Right lobe of liver (tissue), 4 donors: ENCODE measurements around the gene VMP1.
"Not testable (repeated sequence)": the region's sequence is repeated elsewhere in the genome, so short reads cannot be mapped to it uniquely, and the experiment has no call there.

Source experiments
- CTCF ChIP-seq, 4 donors: fragments of 200-600 bp in 3 of 4; fragments of 450-650 bp in 1 of 4; IDR thresholded peaks; one replicate each; pipeline versions ENCODE4 v1.5.1 to v1.8.0; 2016 to 2022; ENCODE audit warnings: antibody characterized with exemption in 4 of 4, mild to moderate bottlenecking in 2 of 4
- POLR2A ChIP-seq: fragments of 450-650 bp; IDR thresholded peaks from one replicate; pipeline ENCODE4 v1.6.1; 2017; ENCODE audit warnings: antibody characterized with exemption, mild to moderate bottlenecking
- donor health status: DM: no; HTN: no; CAD: no.
- donor health status: DM: no; HTN: no; CAD: no.
- donor health status: DM: no; HTN: yes; CAD: no.

GRCh38 chr17:59792458-59792823 lies 85.0 kb downstream of the VMP1 start:
- not testable (repeated sequence) for TF ChIP-seq CTCF (IDR thresholded peaks at IDR 0.05); POLR2A
